NOMO-1 treated with DMSO at 0.1 percent for 48 hours (cell line): Measurements from ENCODE around the gene KAZN.

Experiments
- DNase-seq: peaks from one replicate; lab custom pipeline; 2025; ENCODE audit not compliant: unreplicated experiment; lab: John Stamatoyannopoulos, UW

The KAZN gene

DNA sequence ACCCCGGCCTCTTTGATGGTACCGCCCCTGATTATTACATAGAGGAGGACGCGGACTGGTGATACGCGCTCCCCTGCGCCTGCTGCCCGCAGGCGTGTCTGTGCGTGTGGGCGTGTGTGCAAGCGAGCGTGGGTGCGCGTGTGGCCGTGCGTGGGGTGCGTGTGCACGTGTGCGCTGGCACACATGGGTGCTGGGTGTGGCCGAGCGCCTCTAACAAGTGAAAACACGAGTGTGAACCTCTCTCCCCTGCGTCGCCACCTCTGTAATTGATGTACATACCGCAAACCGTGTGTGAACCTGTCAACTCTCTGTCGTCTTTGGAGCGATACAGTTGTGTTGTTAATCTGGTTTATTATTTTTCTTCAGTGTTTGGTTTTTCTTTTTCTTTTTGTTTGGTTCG lies 467.3 kb downstream of the KAZN start:
- no peak for DNase-seq

DNA sequence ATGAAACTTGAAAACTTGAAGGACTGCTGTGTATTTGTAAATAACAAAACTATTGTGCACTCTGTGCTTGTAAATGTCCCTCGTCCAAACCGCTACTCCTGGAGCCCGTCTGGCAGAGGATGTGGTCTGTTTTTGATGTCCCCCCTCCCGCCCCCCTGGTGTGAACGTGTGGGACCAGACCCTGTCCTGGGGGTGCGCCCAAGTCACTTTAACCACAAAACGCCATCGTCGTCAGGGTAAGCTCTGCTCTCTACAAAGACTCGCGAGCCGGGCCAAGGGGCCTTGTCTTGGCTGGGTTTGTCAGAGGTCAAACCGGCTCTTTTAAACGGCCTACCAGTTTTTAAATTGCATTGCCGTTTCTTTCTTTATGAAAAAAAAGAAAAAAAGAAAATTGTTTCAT lies 467.7 kb downstream of the KAZN start:
- DNase-seq, result no peak

DNA sequence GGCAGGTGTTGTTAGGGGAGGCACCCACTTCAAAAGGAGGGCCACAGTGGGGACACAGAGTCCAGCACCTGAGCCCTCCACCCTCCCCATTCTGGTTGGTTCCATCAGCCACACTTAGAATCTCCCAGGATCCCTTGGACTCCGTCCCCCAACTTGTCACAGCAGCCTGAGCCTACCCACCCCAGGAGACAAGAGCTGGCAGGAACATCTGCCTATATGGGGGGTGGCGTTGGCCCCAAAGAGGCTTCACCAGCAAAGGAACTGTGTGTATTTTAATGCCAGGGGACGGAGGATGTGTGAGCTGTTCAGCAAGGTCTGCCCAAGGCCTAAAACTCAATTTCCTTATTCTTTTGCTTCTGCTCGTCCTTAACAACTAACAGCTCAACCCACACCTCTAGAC lies 468.7 kb downstream of the KAZN start:
- DNase-seq, result no peak

DNA sequence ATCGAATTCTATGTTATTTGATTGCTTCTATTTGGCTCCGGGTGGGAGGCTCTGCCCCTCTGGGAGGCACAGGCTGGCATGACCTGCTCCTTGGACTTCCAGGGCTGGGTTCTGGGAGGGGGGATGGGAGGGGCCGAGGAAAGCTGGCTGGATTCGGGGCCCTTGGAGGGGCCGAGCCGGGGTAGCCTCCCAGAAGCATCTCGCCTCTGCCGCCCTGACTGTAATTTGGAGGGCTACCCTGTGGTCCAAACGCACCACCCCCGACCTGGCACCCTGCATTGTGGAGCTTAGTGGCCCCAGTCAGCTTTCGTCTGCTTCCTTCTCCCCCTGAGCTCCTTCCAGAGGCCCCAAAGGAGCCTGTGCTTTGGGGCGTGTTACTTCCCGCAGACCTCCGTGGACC lies 469.7 kb downstream of the KAZN start:
- no peak for DNase-seq

DNA sequence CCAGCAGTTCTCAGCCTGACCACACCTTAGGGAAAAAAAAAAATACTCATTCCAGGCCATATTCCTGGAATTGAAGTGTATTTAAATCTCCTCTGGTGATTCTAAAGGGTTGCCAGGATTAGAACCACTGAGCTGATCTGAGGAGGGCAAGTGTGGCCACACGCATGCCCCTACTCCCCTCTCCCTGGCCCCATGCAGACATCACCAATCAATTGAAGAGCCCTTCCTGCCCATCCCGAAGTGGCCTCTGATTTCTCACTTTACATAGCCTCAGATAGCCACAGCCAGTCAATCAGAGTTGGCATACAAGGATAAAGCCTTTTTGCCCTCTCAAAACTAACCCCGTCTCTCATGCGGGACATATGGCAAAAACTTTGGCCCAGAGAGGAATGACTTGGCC lies 470.5 kb downstream of the KAZN start:
- no peak for DNase-seq

DNA sequence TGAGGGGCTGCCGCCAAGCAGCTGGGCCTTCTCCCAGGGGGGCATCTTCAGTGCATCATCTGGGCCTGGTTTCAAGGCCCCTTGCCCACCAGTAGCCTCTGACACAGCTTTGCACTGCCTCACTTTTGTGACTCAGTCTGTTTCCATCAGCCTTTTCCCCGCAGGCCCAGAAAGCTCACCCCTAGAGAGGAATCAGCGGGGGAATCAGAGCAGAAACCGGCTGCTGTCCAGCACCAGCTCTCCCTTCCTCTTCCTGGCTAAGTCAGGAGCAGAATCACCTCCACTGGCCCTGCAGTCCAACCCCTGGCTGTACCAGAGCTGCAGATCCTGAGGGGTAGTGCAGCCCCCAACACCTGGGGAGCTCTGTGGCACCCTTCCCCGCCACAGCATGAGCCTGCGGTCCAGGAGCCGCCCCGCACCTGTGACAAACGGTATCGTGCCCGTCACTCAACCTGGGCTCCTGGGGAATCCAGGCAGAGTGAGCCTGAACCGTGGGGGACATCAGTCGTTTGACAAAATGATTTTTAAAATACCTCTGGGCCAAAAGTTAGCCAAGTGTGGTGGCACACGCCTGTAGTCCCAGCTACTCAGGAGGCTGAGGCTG lies 471.8 kb downstream of the KAZN start:
- no peak for DNase-seq

DNA sequence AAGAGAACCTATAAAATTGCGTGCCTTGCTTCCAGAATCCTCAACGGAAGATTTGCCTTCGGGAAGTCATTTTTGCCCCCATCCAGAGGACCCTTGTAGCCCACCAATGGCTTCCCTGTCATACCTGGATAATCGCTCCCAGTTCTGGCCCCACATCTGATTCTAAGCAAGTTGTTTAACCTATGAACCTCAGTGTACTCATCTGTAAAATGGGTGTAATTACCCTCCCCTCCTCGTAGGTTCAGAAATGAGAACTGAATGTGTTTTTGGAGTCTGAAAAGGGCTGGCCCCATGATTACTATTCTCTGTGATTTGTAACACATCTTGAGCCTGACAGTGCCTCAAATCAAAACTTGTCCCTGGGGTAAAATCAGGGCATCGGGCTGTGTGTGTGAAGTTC lies 473.5 kb downstream of the KAZN start:
- no peak for DNase-seq

DNA sequence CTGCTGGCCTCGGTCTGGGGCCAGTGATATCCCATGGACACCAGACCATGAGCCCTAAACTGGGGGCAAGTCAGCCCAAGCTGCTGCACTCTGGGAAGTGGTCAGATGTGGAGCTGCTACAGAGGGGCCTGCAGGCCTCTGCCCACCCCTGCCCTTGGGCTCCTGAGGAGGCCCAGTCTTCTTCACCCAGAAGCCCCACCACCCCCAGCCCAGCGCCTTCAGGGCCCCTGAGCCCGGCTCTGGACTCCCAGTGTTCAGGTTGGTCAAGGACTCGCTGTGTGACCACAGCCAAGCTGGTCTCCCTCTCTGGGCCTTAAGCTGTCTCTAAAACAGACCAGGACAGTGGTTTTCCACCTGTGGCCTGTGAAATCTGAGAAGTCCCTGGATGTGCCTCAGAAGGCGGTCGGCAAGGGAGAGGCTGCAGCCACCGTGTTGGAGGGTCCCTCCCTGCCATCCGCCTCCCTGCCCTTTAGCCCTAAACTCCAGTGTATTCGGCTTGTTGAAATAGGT lies 475.4 kb downstream of the KAZN start:
- no peak for DNase-seq

DNA sequence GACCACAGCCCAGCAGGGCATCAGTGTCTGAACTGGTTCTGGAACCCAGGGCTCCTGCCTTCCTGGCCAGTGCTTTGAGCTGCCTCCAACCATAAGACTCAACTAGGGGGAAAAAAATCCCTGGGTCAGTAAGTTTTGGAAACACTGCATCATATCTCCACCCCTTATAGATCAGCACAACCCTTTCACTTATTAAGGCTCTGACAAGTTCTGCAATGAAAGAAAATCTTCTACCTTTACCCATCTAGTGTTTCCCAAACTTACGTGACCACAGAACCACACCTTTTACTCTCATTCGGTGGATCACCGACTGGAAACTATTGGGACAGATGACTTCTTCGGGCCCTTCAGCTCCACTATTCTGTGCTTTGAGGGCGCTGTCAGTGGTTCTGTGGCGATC lies 476.7 kb downstream of the KAZN start:
- no peak for DNase-seq

DNA sequence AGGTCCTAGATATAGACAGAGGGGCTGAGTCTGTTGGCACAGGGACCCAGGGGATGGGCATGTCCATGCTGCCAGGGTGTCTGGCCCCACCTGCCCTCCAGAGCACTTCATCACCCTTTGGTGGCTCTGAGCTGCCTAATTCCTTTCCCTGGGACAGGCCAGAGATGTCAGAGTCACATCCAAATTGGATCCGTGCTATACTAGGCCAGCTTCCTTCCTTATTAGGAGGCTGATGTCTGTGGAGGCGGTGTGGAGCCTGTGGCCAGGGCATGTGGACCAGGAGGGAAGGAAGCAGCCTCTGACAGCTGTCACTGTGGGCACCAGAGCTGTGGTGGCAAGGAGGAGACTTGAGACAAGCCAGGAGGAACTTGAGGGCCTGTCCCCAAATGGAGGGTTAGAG lies 477.3 kb downstream of the KAZN start:
- no peak for DNase-seq

DNA sequence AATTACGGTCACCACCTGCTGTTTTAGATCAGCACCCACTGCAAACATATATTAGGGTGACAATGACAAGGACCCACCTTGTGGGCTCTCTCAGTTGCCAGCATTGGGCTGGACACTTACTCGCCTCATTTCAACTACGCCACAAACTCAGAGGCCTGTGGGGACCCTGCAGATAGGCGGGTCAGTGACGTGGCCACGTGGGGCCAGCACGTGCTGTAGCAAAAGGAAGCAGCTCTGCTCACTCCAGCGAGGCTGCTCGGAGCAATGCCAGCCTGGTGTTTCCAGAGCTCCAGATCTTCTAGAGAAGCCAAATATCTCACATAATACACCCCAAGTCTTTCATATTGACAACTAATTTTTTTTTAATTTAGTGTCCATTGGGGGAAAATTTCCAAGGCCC lies 478.3 kb downstream of the KAZN start:
- no peak for DNase-seq

DNA sequence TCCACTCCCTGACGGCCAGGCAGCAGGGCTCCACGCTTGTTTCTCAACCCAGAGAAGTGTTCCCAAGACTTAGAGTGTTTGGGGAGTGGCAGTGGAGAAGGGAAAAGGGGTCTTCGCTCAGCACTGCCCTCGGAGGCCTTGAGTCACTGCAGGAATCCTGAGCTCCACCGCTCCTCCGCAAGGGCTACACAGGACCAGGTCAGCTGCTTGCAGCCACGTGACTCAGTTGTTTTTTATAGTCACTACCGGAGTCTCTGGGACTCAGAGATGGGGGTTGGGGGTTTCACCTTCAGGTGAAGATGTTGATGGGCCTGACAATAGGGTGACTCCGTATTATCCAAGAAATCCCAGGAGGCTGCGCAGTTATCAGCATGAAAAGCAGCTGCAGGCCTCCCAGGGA lies 478.9 kb downstream of the KAZN start:
- no peak for DNase-seq

DNA sequence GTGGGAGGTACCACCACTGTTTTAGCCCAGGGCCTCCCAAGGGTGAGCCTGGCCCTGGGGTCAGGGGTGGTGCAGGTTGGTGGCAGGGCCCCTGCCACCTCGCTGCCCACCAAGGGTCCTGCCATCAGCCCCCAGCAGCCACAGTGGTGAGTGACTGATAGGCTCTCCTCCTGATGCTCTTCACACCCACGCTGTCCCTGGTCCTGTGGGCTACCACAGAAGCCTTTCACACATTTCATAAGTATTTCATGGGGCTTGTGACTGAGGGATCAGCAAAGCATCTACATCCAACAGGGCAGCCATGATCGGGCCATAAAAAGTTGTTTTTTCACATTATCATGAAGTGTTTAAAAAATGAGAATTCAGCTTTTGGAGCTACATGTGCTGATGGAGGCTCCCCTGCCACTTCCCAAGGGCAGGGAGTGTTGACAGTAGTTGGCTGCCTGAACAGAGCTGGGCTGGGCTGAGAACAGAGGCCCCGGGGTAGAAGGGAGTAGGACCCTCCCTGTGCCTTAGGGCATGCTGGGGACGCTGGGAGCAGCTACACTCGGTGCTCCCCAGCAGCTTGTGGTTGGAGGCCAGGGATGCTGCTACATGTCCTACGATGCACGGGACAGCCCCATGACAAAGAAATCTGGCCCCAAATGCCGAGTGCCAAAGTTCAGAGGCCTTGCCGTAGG lies 482.0 kb downstream of the KAZN start:
- DNase-seq, result no peak

DNA sequence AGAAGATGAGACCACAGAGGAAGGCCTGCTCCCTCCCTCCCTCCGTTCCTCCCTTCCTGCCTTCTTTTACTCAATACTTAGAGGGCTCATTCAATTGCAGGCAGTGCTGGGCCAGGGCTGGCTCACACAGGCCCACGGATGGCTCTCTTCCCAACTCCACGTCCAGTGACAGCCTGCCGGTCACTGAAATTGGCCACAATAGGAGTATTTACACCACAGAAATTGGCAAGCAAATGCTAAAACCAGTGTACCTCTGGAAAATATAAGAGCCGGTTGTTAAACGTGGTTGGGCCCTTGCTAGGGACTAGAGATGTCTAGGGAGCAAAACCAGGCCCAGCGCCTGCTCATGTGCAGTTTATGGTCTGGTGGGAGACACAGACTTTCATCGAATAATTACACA lies 482.6 kb downstream of the KAZN start:
- no peak for DNase-seq

DNA sequence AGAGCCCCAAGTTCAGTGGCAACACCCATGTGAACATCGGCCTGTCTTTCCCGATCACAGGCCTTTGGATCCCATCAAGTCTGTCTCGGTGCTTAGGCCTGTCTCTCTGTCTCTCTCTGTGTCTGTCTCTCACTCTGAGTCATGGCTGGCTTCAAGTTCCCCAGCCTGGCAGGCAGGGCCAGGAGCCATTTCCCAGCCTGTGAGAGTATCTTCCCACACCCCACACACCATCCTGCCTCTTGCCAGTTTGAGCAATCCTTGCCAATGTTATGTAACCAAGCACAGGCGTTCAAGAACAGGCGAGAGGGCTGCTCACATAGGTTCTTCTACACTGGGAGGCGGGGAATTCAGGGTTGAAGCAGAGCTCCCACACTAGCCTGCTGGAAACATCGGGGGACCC lies 485.1 kb downstream of the KAZN start:
- no peak for DNase-seq

DNA sequence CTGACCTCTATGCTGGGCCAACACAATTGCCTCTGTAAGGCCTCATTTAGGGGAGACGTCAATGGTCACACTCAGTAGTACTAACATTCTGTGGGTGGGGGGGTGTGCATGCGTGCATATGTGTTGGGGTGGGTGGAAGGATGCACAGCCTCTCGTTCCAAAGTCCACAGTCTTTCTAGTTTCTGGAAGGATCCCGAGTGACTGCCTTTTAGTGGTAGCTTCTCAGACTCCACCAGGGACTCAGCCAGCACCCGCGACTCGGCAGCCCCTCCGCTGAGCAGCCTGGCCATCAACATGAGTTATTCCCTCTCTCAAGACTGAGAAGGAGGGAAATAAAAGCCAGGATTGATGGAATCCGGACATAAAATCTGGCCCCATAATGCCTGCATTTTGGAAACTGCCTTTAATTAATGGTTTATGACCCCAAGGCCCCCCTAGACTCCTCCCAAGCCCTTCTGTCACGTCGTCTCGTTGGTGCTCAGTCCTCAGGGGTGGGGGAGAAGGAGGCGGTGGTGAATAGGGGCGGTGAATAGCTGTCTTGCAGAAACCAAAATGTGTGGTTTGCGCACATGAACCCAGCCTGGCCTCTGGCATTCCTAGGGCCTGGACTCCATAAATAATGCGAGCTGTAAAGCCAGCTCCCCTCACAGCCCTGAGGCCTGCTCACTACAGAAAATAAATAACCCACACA lies 489.9 kb downstream of the KAZN start:
- DNase-seq, result no peak

DNA sequence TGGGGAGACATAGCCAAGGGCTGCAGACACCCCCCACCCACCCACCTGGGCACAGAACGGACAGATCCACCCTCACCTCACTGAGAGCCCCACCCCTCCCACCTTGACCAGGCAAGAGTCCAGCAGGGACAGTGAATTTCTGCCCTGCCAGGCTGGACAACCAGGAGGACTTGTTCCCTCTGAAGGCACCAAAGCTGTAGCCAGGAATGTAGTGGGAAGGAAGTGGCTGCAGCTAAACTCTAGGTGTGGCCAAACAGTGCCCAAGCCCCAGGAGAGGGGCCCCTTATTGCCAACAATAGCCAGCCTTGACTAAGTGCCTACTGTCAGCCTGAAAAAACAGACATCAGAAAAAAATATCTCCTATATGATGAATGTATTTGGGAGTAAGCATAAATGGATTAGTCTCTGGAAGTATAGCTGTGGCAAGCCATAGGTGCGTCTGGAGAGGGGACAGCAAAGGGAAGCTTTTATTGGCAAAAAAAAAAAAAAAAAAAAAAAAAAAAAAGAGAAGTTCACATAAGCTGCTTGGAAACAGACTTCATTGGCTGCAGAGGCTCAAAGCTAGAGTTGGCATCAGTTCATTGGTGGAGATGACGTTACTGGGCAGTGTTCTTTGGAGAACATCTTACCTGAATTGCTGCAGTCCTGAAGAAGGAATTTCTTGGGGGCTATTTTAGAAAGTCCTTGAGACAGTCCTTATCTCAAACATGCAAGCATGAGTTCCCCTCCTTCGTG lies 490.9 kb downstream of the KAZN start:
- peak; percentile 63 for DNase-seq

DNA sequence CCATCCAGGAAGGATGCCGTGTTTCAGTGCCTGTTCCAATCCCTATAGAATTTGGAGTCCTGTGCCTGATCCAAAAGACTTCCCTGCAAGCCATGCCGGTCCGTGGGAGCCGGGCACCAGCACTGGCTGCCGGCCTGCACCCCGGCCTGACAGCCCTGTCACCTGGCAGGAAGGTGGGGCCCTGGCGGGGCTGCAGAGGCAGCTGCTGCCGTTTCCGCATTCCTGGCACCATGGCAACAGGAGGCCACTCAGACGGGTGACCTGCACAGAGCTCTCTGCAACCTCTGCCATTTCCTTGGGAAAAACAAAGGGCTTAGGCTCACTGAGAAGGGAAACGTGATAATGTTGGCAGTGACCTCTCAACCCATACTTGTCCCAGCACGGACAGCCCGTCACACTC lies 491.9 kb downstream of the KAZN start:
- no peak for DNase-seq

DNA sequence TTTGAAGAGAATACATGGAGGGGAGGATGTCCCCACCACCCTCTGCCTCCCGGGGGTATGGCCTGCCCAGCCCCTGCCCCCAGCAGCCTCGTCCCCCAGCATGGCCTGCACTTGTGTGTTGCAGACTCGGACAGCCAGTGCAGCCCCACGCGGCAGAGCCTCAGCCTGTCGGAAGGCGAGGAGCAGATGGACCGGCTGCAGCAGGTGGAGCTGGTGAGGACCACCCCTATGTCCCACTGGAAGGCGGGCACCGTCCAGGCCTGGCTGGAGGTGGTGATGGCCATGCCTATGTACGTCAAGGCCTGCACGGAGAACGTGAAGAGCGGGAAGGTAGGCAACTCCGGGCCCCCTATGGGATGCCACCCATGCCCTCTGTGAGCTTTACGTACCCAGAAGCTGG lies 495.6 kb downstream of the KAZN start:
- no peak for DNase-seq

DNA sequence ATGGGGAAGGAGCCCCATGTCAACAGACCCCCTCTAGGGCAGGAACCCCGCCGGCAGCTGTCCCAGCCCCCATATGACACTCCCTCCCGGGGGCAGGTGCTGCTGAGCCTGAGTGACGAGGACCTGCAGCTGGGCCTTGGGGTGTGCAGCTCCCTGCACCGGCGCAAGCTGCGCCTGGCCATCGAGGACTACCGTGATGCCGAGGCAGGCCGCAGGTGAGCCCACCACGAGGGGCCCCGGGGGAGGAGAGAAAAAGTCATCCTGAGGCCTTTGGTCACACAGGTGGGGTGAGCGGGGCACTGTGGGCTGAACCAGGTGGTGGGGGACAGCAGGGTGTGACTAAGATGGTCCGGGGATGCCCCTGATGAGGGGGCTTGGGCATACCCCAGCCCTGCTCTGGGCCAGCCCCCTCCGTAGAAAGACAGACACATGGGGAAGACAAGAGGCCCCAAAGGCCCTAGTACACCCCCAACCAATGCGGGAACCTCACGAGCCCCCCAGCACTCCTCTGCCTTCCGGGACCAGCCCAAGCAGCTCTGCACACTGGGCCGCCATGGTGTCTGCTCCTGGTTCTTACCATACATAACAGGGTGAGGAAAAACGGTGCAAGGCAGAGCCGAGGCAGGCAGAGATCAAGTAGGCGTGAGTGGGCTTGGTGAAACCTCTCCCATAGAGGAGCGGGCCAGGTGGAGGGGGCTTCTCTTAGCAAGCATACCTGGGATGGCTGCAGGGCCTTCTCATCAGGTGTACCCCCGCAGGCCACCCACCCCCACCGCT lies 496.4 kb downstream of the KAZN start:
- no peak for DNase-seq

DNA sequence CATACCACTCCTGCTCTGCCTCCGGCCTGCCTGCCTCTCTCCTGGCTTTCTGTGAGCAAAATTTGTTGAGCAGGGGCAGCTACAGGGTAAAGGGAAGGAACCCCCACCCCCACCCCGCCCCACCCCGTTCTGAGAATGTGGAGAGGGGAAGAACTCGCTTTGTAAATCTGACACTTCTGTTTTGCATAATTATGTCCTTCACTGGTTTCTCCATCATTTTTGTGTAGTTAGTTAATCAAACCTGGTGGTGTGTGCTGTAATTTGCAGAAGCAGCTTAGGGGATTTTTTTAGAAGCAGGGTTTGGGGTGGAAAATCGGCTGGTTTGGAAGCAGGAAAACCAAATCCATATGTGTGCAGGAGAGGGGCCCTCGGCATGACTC lies 497.0 kb downstream of the KAZN start:
- no peak for DNase-seq
